Adrenal gland (tissue), 19 donors: ENCODE measurements around the gene CSH1. TPM values are rescaled to one million over a fixed set of nuclear protein-coding genes. Genes with fewer than 3 reads are reported as not detected.
"Not testable (repeated sequence)": the region's sequence is repeated elsewhere in the genome, so short reads cannot be mapped to it uniquely, and the experiment has no call there.

ENCODE experiments used
- DNase-seq, 7 donors: peaks; one replicate each; pipeline ENCODE4 v3.0.0-alpha.2; 2019 to 2020
- H3K27ac ChIP-seq, 5 donors: fragments of 200-600 bp; sonication (generic) in 4 of 5; 1 replicate in 3 of 5; 2 replicates in 2 of 5; pipeline versions ENCODE4 v1.5.1 to v1.8.0; 2016 to 2020; ENCODE audit warnings: mild to moderate bottlenecking in 1 of 5
- H3K27me3 ChIP-seq: fragments of 200-600 bp; 2 replicates; pipeline ENCODE4 v1.8.0; 2021
- H3K36me3 ChIP-seq, 2 donors: fragments of 200-600 bp; replicated peaks in 1 of 2; 1 replicate in 1 of 2; 2 replicates in 1 of 2; pipeline versions ENCODE4 v1.5.1 to v1.8.0; 2018 to 2022
- H3K4me1 ChIP-seq, 2 donors: fragments of 200-600 bp; replicated peaks in 1 of 2; 1 replicate in 1 of 2; 2 replicates in 1 of 2; pipeline versions ENCODE4 v1.5.1 to v1.8.0; 2018 to 2021
- H3K4me3 ChIP-seq, 4 donors: fragments of 200-600 bp; sonication (generic) in 3 of 4; one replicate each; pipeline ENCODE4 v1.5.1; 2016 to 2018
- H3K9me3 ChIP-seq, 3 donors: fragments of 200-600 bp; sonication (generic) in 1 of 3; replicated peaks in 1 of 3; 1 replicate in 2 of 3; 2 replicates in 1 of 3; pipeline versions ENCODE4 v1.5.1 to v1.8.0; 2016 to 2021
- CTCF ChIP-seq, 6 experiments: fragments of 450-650 bp in 4 of 6; fragments of 200-600 bp in 2 of 6; sonication (generic) in 1 of 6; IDR thresholded peaks; 1 replicate in 5 of 6; 2 replicates in 1 of 6; pipeline versions ENCODE4 v1.5.1 to v1.8.0; 2016 to 2021; ENCODE audit warnings: antibody characterized with exemption in 6 of 6, mild to moderate bottlenecking in 2 of 6, moderate library complexity in 1 of 6
- POLR2A ChIP-seq, 2 donors: fragments of 450-650 bp; IDR thresholded peaks; one replicate each; pipeline ENCODE4 v1.6.1; 2017; ENCODE audit warnings: antibody characterized with exemption in 2 of 2, mild to moderate bottlenecking in 2 of 2, moderate library complexity in 1 of 2
- WGBS, 4 donors: extraction: QIAGEN DNeasy Blood & Tissue Kit in 2 of 4; methylation state at CpG; one replicate each; pipeline versions ENCODE4 v1.1.5 to v1.1.7; 2013 to 2017; 5-methylcytosine and 5-hydroxymethylcytosine counted together
- intact Hi-C, 2 donors: fragments of 100-400 bp; cut with DNase I; formaldehyde crosslinking; loops; one replicate each; pipeline versions ENCODE4 v1.14.1 to v1.15.0; 2022 to 2023
- long read RNA-seq, 10 donors: library from polyadenylated mRNA in 3 of 10; unstranded in 2 of 10; stranded (forward) in 1 of 10; transcript quantifications; one replicate each; pipeline ENCODE4 v2.0.0 and lab custom pipeline, GENCODE V29; 2021 to 2026
- polyA plus RNA-seq, 3 donors: library from polyadenylated mRNA; stranded (reverse); fragments of 200-250 nt in 2 of 3; fragments of 350-450 nt in 1 of 3; fragmentation: Illumina TruSeq in 1 of 3; extraction: RNeasy Lipid Tissue Mini Kit (QIAGEN cat#74804) in 1 of 3; gene quantifications; one replicate each; pipeline ENCODE4 v1.2.3, GENCODE V29; 2013 to 2014
- total RNA-seq, 9 donors: library from RNA; depleted of rRNA in 4 of 9; stranded (reverse); fragments of >200 nt in 4 of 9; fragments of 120-200 nt in 1 of 9; fragmentation: NEBNext Ultra II Directional in 1 of 9; extraction: Animal tissue kit (Norgen Biotek cat#: 25700) in 1 of 9; gene quantifications; one replicate each; pipeline versions ENCODE4 v1.1.0 to v1.2.4, GENCODE V29; 2013 to 2023
- donor health status: healthy with polysubstance abuse.
- donor health status: Bipolar disorder and iron deficiency.
- donor health status: DM: yes; HTN: yes; CAD: no.
- donor health status: DM: no; HTN: no; CAD: no.
- donor health status: DM: no; HTN: no; CAD: no.
- donor health status: DM: yes; HTN: yes; CAD: no.

CSH1 gene
- total RNA-seq = 1 to 10 TPM in 1 of 9 donors, not detected in 8; 1.4 TPM
- polyA plus RNA-seq = not detected
- long read RNA-seq, donor 1, partial matches to known transcripts = 0 of 1 reads
- long read RNA-seq, donor 1, other reads (novel, unspliced or antisense) = 0 of 1 reads
- long read RNA-seq, donor 2 = 0 reads
- long read RNA-seq, donor 3 = 0 reads
- long read RNA-seq, donor 4 = 0 reads
- long read RNA-seq, donor 5 = 0 reads
- long read RNA-seq, donor 6 = 0 reads
- long read RNA-seq, donor 7 = 0 reads
- long read RNA-seq, donor 8, partial matches to known transcripts = 0 of 1 reads
- long read RNA-seq, donor 8, other reads (novel, unspliced or antisense) = 0 of 1 reads
- long read RNA-seq, donor 9 = 0 reads
- long read RNA-seq, donor 10 = 0 reads

DNA sequence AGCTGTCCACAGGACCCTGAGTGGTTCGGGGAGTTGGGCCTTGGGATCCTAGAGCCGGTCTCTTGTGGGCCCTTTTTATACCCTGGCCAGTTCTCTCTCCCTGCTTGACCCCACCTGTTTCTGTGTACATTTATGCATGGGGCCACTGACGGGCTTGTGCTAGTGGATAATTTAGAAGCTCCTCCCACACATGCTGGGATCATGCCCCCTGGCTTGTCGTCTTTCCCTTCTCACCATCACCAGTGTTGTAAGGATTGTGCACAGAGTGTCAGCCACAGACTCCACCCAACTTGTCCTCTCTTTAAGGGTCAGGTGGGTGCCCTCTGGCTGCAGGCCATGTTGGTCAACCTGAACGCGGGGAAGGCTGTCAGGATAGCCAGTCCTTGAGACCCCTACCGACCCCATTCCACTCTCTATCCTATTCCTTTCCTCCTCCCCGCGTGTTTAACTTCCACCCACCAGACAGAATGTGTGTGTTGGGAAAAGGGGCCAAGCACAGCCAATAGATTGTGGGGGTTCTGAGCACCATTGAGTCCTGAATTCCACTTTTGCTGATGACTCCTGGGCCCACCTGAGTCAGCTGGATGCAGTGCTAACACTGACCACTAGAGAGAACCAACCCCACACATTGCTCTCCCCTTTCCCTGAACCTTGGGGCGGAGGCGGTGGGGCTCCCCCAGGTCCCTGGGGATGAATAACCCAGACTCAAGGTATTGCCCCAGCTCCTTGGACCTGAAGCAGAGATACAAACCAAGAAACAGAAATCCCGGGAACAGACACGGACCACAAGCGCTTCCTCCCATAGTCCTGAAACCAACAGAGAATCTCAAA lies at the start of gene CSH1:
CSH1 (minus strand) TSS at position 51 of the 831 bp plus-strand sequence. CDS start 63 bp downstream, outside the sequence.
- H3K36me3 ChIP-seq, H3K4me1 ChIP-seq, H3K9me3 ChIP-seq, H3K27me3 ChIP-seq, H3K27ac ChIP-seq, H3K4me3 ChIP-seq, intact Hi-C loops: not testable (repeated sequence)
- DNase-seq = peak in 1 of 7 donors; percentile 18
- WGBS, 4 donors = 90 to 95% (median 94%) methylated on average over 5 to 10 of the region's 14 CpGs

DNA sequence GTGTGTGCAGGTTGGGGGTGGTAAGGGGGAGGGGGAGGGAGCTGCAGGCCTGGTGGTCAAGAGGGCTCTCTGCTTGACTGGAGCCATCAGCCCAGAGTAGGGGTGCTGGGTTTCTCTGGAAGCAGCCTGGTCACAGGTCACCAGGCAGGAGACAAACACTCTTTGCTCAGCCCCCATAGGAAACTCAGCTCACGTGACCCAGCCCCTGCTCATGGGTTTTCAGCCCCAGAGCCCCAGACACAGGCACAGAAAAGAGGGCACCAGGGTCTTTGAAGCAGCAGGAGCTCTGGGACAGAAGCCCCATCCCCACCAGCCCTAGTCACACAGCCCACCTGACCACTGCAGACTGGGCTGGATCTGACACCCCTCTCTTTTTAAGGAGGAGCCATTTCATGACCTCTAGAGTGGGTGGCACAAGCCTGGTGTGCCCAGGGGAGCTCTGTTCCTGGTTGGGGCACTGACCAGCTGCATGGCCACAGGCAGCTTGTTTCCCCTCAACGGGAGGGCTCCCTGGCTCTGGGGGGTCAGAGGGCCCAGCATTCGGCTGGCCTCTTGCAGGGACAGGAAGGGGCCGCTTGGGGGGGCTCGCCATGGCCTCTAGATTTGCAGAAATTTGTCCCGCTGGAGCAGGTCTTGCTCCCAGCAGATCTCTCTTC lies 49.5 kb upstream of the CSH1 start:
- no peaks in the 10 kb centered on the region for H3K36me3 ChIP-seq
- WGBS, 4 donors = 63 to 90% (median 76%) methylated on average over 1 to 6 of the region's 6 CpGs
- no peaks in the 10 kb centered on the region for H3K9me3 ChIP-seq
- no peak overlapping the region for H3K4me3 ChIP-seq
- H3K27me3 ChIP-seq = no peaks in the 10 kb centered on the region
- no peaks in the 10 kb centered on the region for H3K4me1 ChIP-seq
- no peak overlapping the region for H3K27ac ChIP-seq
- TF ChIP-seq CTCF (IDR thresholded peaks at IDR 0.05) = no peak
- TF ChIP-seq POLR2A (IDR thresholded peaks at IDR 0.05) = no peak
- intact Hi-C loops = no loop called here
- DNase-seq = no peak

DNA sequence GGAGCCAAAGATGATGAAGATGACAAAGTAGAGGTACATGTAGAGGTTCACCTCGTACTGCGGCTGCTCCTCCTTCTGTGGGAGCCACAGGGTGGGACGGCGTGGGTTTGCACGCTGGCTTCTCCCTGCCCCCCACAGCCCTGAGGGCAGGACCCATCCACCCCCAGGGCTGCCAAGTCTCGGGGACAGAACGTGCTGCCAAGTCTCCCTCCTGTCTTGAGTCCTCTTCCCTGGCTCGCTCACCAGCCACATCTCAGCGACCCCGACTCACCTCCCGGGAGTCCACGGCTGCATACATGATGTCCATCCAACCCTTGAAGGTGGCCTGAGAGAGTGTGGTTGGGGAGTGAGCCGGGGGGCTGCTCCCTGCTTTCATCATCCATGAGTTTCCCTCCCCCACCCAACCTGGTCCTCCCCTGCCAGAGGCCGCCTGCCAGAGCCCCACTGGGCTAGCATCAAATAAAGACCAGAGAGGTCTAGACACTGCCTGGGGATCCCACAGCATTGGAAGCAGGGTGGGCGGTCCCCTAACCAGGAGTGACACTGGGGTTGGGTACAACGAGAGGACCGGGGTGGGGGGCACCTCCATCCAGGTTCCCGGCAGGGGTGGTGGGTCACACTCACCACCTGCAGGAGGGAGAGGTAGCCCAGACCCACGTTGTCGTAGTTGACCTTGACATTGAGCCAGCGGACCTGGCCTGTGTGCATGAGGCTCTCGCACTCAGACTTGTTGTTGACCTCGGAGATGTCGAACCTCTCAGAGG lies 48.5 kb upstream of the CSH1 start:
- H3K27me3 ChIP-seq = no peaks in the 10 kb centered on the region
- intact Hi-C loops = no loop called here
- 78 to 88% (median 80%) methylated on average over 7 to 24 of the region's 24 CpGs for WGBS, 4 donors
- no peak for DNase-seq
- no peak overlapping the region for H3K27ac ChIP-seq
- no peaks in the 10 kb centered on the region for H3K9me3 ChIP-seq
- H3K4me3 ChIP-seq = no peak overlapping the region
- H3K4me1 ChIP-seq = no peaks in the 10 kb centered on the region
- TF ChIP-seq CTCF (IDR thresholded peaks at IDR 0.05) = no peak
- no peak for TF ChIP-seq POLR2A (IDR thresholded peaks at IDR 0.05)
- no peaks in the 10 kb centered on the region for H3K36me3 ChIP-seq

DNA sequence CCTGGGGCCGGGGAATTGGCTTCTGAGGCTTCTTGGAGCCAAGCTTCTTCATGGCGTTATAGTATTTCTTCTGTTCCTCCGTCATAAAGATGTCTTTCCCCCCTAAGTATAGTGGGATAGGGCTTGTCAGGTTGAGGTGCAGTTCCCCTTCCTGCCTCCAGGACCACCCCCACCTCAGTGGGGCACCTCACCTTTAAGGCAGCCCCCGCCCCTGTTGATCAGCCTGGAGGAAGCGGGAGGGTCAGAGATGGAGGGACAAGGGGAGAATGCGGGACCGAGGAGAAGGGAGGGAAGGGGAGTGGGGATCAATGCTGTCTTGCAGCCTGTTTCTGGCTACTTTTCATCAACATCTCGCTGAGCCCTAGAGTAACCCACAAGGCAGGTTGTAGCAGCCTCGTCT lies 47.4 kb upstream of the CSH1 start:
- no peaks in the 10 kb centered on the region for H3K4me1 ChIP-seq
- no peak for DNase-seq

More for the DNA sequence above, 47.4 kb upstream of the CSH1 start:
- H3K27ac ChIP-seq = no peak overlapping the region
- WGBS, 4 donors = 84 to 92% (median 88%) methylated on average over 8 to 9 of the region's 9 CpGs
- no peaks in the 10 kb centered on the region for H3K27me3 ChIP-seq
- H3K36me3 ChIP-seq = no peaks in the 10 kb centered on the region
- TF ChIP-seq CTCF (IDR thresholded peaks at IDR 0.05) (no peak), POLR2A (IDR thresholded peaks at IDR 0.05) (no peak)
- no peak overlapping the region for H3K4me3 ChIP-seq
- H3K9me3 ChIP-seq = no peaks in the 10 kb centered on the region
- intact Hi-C loops = no loop called here
